Right renal pelvis (tissue), 4 donors: Measurements from ENCODE around the gene ZBTB7A. TPM values are rescaled to one million over a fixed set of nuclear protein-coding genes. Genes with fewer than 3 reads are reported as not detected.

Experiments
- DNase-seq, 4 donors: peaks; one replicate each; pipeline ENCODE4 v3.0.0-alpha.2; 2013; ENCODE audit warnings: low read depth in 4 of 4, low spot score in 3 of 4, missing footprints in 1 of 4
- polyA plus RNA-seq, 4 donors: library from polyadenylated mRNA; unstranded; fragments of 120-200 nt; gene quantifications; one replicate each; pipeline ENCODE4 v1.2.1, GENCODE V29; 2013; ENCODE audit not compliant: insufficient read length in 4 of 4

The ZBTB7A gene
- polyA plus RNA-seq: 10 to 100 TPM in 2 of 4 donors, 1 to 10 TPM in 2; 8.9 to 11.0 (median 9.7) TPM

GRCh38 chr19:4066682-4067395, at the start of gene ZBTB7A:
Gene ZBTB7A, minus strand, starts transcription at chr19:4066899. Its CDS starts 11,667 bp downstream, at chr19:4055232.
- no peak for DNase-seq

- DNase-seq: no peak
Observed at GRCh38 chr19:4115818-4116385, 49.2 kb upstream of the ZBTB7A start.

- DNase-seq: no peak
Observed at GRCh38 chr19:4115050-4115817, 48.5 kb upstream of the ZBTB7A start.

- DNase-seq: no peak
Observed at GRCh38 chr19:4114181-4114580, 47.5 kb upstream of the ZBTB7A start.

GRCh38 chr19:4113398-4114088, 46.8 kb upstream of the ZBTB7A start:
- no peak for DNase-seq

GRCh38 chr19:4112367-4112766, 45.7 kb upstream of the ZBTB7A start:
- DNase-seq: no peak

GRCh38 chr19:4109626-4109945, 42.9 kb upstream of the ZBTB7A start:
- DNase-seq: no peak

GRCh38 chr19:4108767-4109625, 42.3 kb upstream of the ZBTB7A start:
- DNase-seq: no peak

GRCh38 chr19:4103080-4103433, 36.4 kb upstream of the ZBTB7A start:
- DNase-seq: no peak

- no peak for DNase-seq
Observed at GRCh38 chr19:4102339-4103079, 35.8 kb upstream of the ZBTB7A start.

GRCh38 chr19:4101496-4101770, 34.7 kb upstream of the ZBTB7A start:
- no peak for DNase-seq

GRCh38 chr19:4100647-4101495, 34.2 kb upstream of the ZBTB7A start:
- no peak for DNase-seq

GRCh38 chr19:4099041-4099764, 32.5 kb upstream of the ZBTB7A start:
- DNase-seq: no peak

GRCh38 chr19:4098493-4098892, 31.8 kb upstream of the ZBTB7A start:
- no peak for DNase-seq

- DNase-seq: no peak
Observed at GRCh38 chr19:4097501-4097900, 30.8 kb upstream of the ZBTB7A start.

- no peak for DNase-seq
Observed at GRCh38 chr19:4096049-4096892, 29.6 kb upstream of the ZBTB7A start.

GRCh38 chr19:4095488-4095844, 28.8 kb upstream of the ZBTB7A start:
- no peak for DNase-seq
